ENCODE measurements around the gene ACIN1. TPM values are rescaled to one million over a fixed set of nuclear protein-coding genes. Genes with fewer than 3 reads are reported as not detected.

ACIN1 gene
- total RNA-seq, 1 experiment from 2014 or later, result 333 TPM

- Histone ChIP-seq H2BK12ac (ENCODE audit: insufficient read length, low read depth, low read length) (no peak overlapping the region), H2BK5ac (ENCODE audit: insufficient read length, low read length) (no peak overlapping the region), H4K5ac (ENCODE audit: insufficient read length, low read depth, low read length) (no peak overlapping the region), H3K27me3 (ENCODE audit: insufficient read depth, low read length) (no peaks in the 10 kb centered on the region), H2BK20ac (ENCODE audit: low read depth, low read length, poor library complexity, severe bottlenecking) (no peak overlapping the region), H3K79me1 (ENCODE audit: insufficient read depth, low read depth, low read length, poor library complexity, severe bottlenecking) (no peaks in the 10 kb centered on the region), H3K4me1 (ENCODE audit: insufficient read depth, low read length) (peaks cover 2% of the 10 kb centered on the region; the same call in 1 of the 2 replicates), H3K14ac (ENCODE audit: insufficient read depth, low read length) (peak overlapping the region; percentile 49; the same call in 1 of the 2 replicates), H2AK5ac (ENCODE audit: insufficient read length, low read length) (no peak overlapping the region), H3K56ac (ENCODE audit: insufficient read length, low read depth, low read length) (no peak overlapping the region), H3K4me2 (ENCODE audit: insufficient read depth, insufficient read length, low read length) (no peak overlapping the region), H2BK15ac (ENCODE audit: low read depth, low read length) (no peak overlapping the region), H3K9me3 (ENCODE audit: control insufficient read depth, low read depth, low read length) (no peaks in the 10 kb centered on the region), H2AFZ (ENCODE audit: low read length) (no peak overlapping the region), H4K91ac (ENCODE audit: insufficient read length, low read depth, low read length) (no peak overlapping the region), H4K20me1 (ENCODE audit: control insufficient read depth, insufficient read depth, insufficient read length) (no peaks in the 10 kb centered on the region), H3K9ac (ENCODE audit: extremely low read depth, insufficient read length, low read length) (no peak overlapping the region), H3K18ac (ENCODE audit: insufficient read length, low read depth, low read length) (no peak overlapping the region), H3K23ac (ENCODE audit: insufficient read length, low read depth, low read length) (no peak overlapping the region), H3K23me2 (ENCODE audit: insufficient read length, low read depth, low read length, poor library complexity, severe bottlenecking) (no peaks in the 10 kb centered on the region), H3K4ac (ENCODE audit: low read depth, low read length) (no peak overlapping the region), H3T11ph (ENCODE audit: low read length) (no peak overlapping the region), H2BK120ac (ENCODE audit: low read depth, low read length, poor library complexity, severe bottlenecking) (no peak overlapping the region), H4K8ac (replicated peaks; ENCODE audit: insufficient read length, low read depth, low read length) (no peak overlapping the region), H3K27ac (ENCODE audit: insufficient read length, low read depth, low read length) (no peak overlapping the region), H3K79me2 (ENCODE audit: insufficient read depth, low read length) (no peaks in the 10 kb centered on the region)
- no peak overlapping the region for H3K27ac Mint-ChIP-seq
- peaks cover 20 to 23% of the 10 kb centered on the region in 2 experiments for H3K4me1 Mint-ChIP-seq
- H3K4me3 Mint-ChIP-seq, result no peak overlapping the region; a peak in 1 of 5 replicates
- peaks cover 5 to 6% of the 10 kb centered on the region in 2 experiments for H3K9me3 Mint-ChIP-seq
- peaks cover 28% of the 10 kb centered on the region for H3K27me3 Mint-ChIP-seq (ENCODE audit: low read depth)
- no CpG with 5 or more reads among the region's 10 CpGs for WGBS (ENCODE audit: extremely low coverage, insufficient read length, low lambda C conversion rate)
- TF ChIP-seq, protein P1, sequence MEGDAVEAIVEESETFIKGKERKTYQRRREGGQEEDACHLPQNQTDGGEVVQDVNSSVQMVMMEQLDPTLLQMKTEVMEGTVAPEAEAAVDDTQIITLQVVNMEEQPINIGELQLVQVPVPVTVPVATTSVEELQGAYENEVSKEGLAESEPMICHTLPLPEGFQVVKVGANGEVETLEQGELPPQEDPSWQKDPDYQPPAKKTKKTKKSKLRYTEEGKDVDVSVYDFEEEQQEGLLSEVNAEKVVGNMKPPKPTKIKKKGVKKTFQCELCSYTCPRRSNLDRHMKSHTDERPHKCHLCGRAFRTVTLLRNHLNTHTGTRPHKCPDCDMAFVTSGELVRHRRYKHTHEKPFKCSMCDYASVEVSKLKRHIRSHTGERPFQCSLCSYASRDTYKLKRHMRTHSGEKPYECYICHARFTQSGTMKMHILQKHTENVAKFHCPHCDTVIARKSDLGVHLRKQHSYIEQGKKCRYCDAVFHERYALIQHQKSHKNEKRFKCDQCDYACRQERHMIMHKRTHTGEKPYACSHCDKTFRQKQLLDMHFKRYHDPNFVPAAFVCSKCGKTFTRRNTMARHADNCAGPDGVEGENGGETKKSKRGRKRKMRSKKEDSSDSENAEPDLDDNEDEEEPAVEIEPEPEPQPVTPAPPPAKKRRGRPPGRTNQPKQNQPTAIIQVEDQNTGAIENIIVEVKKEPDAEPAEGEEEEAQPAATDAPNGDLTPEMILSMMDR (conservative IDR thresholded peaks at IDR 0.05), result no peak
- peaks cover 0 to 3% (median 0%) of the 10 kb centered on the region in 3 experiments; a peak in 2 of 7 replicates for H3K36me3 Mint-ChIP-seq (ENCODE audit: insufficient read depth in 1 of 3, low read depth in 3 of 3)
- DNase-seq, result no peak
Observed at GRCh38 chr14:23113431-23114119, 18.6 kb upstream of the ACIN1 start.
